HepG2 (cell line): Measurements from ENCODE around the gene BICDL2. TPM values are rescaled to one million over a fixed set of nuclear protein-coding genes. Genes with fewer than 3 reads are reported as not detected.

Experiments used
- BCL3 ChIP-seq: sonication (generic); formaldehyde crosslinking; IDR thresholded peaks from 2 replicates; pipeline ENCODE4 v1.5.1; 2020; ENCODE audit warnings: mild to moderate bottlenecking, missing genetic modification reagents, moderate library complexity
- CREB3 ChIP-seq: sonication (generic); formaldehyde crosslinking; IDR thresholded peaks from 2 replicates; pipeline ENCODE4 v1.5.0; 2020; ENCODE audit warnings: missing genetic modification reagents
- FOXM1 ChIP-seq: sonication (generic); formaldehyde crosslinking; IDR thresholded peaks from 2 replicates; pipeline ENCODE4 v1.5.0; 2020; ENCODE audit warnings: missing genetic modification reagents
- FOXP1 ChIP-seq, 2 experiments: fragments of 450-650 bp in 1 of 2; IDR thresholded peaks; 2 replicates each; pipeline ENCODE4 v1.6.1; 2017 to 2018; ENCODE audit warnings: antibody characterized with exemption in 1 of 2
- HOXA3 ChIP-seq: sonication (generic); formaldehyde crosslinking; IDR thresholded peaks from 2 replicates; pipeline ENCODE4 v1.5.0; 2020; ENCODE audit warnings: missing genetic modification reagents
- IKZF4 ChIP-seq: sonication (generic); formaldehyde crosslinking; IDR thresholded peaks from 2 replicates; pipeline ENCODE4 v1.5.1; 2020; ENCODE audit warnings: borderline replicate concordance, mild to moderate bottlenecking, low read depth, missing genetic modification reagents; ENCODE audit errors: not compliant biosample characterization
- KIAA2018 ChIP-seq: sonication (generic); formaldehyde crosslinking; IDR thresholded peaks from 2 replicates; pipeline ENCODE4 v1.5.0; 2020; ENCODE audit warnings: mild to moderate bottlenecking, missing genetic modification reagents, borderline replicate concordance
- NFAT5 ChIP-seq: sonication (generic); formaldehyde crosslinking; IDR thresholded peaks from 2 replicates; pipeline ENCODE4 v1.4.0; 2020; ENCODE audit warnings: missing genetic modification reagents
- NFIB ChIP-seq: sonication (generic); formaldehyde crosslinking; IDR thresholded peaks from 2 replicates; pipeline ENCODE4 v1.9.0; 2021; ENCODE audit warnings: missing genetic modification reagents, mild to moderate bottlenecking, borderline replicate concordance
- RBFOX2 ChIP-seq: fragments of 200-400 bp; formaldehyde crosslinking; IDR thresholded peaks from 2 replicates; pipeline ENCODE4 v1.6.1; 2017; ENCODE audit warnings: low read depth, mild to moderate bottlenecking, low read length
- SP5 ChIP-seq: IDR thresholded peaks from 2 replicates; pipeline ENCODE4 v1.6.1; 2016; ENCODE audit warnings: low read depth, borderline replicate concordance
- SYNCRIP ChIP-seq: fragments of 200-400 bp; formaldehyde crosslinking; IDR thresholded peaks from 2 replicates; pipeline ENCODE4 v1.6.1; 2018; ENCODE audit warnings: mild to moderate bottlenecking, low read depth, low read length; ENCODE audit not compliant: insufficient read depth
- ZNF430 ChIP-seq: sonication (generic); formaldehyde crosslinking; IDR thresholded peaks from 2 replicates; pipeline ENCODE4 v1.9.0; 2021; ENCODE audit warnings: mild to moderate bottlenecking, missing genetic modification reagents
- ZNF83 ChIP-seq: sonication (generic); formaldehyde crosslinking; IDR thresholded peaks from 2 replicates; pipeline ENCODE4 v1.4.0; 2020; ENCODE audit warnings: missing genetic modification reagents, mild to moderate bottlenecking, borderline replicate concordance
- polyA plus RNA-seq, 8 experiments: library from polyadenylated mRNA; depleted of rRNA in 3 of 8; stranded (reverse) in 7 of 8; unstranded in 1 of 8; fragments of >200 nt; fragmentation: Illumina TruSeq in 4 of 8; extraction: Trizol in 4 of 8; gene quantifications; 2 replicates each; pipeline versions ENCODE4 v1.2.1 to v1.2.3, GENCODE V29; 2011 to 2016; ENCODE audit warnings: low read depth in 4 of 8, missing spikeins in 1 of 8, mixed read lengths in 1 of 8; ENCODE audit not compliant: insufficient read depth in 1 of 8
- total RNA-seq, 5 experiments: library from RNA; depleted of rRNA; stranded (reverse); fragments of >200 nt; fragmentation: Illumina TruSeq; extraction: Trizol; gene quantifications; 2 replicates each; pipeline ENCODE4 v1.2.3, GENCODE V29; 2016; ENCODE audit warnings: low read depth in 1 of 5

BICDL2 gene
- total and polyA plus RNA-seq, 2 of the 13 experiments (the other 11 are each of a cell fraction or from before 2014, with no cell fraction given): 0.12 TPM; not detected in 1

GRCh38 chr16:3020247-3020603, 16.5 kb downstream of the BICDL2 start, which contains the start of gene TNFRSF12A (continued):
- TF ChIP-seq SYNCRIP (no peak), ZNF83 (no peak), HOXA3 (CRISPR knock-in tag) (peak; percentile 26; the same call in 1 of the 2 replicates), RBFOX2 (peak; percentile 91), ZNF430 (0 out of 2 replicates have a peak, but pooled peaks have one; percentile 13), KIAA2018 (CRISPR knock-in tag) (no peak), NFIB (CRISPR knock-in tag) (no peak), BCL3 (CRISPR knock-in tag) (0 out of 2 replicates have a peak, but pooled peaks have one; percentile 62), FOXM1 (no peak), CREB3 (no peak), SP5 (CRISPR knock-in tag) (peak; percentile 33; the same call in 1 of the 2 replicates), NFAT5 (0 out of 2 replicates have a peak, but pooled peaks have one; percentile 35), IKZF4 (CRISPR knock-in tag) (peak; percentile 25), FOXP1 (IDR thresholded peaks at IDR 0.05) (no peak), FOXP1 (CRISPR knock-in tag; IDR thresholded peaks at IDR 0.05) (no peak)
